ENCODE data around the gene CYSLTR2. TPM values are rescaled to one million over a fixed set of nuclear protein-coding genes. Genes with fewer than 3 reads are reported as not detected.

The CYSLTR2 gene
- total and polyA plus RNA-seq, 2 donors (not counting 1 experiment from before 2014, with no cell fraction given): 0.09 TPM; not detected in 1

- peaks cover 0 to 9% (median 0%) of the 10 kb centered on the region in 4 experiments for H3K27me3 ChIP-seq (replicated peaks in 1 of 4; ENCODE audit: control extremely low read depth in 1 of 4, control insufficient read depth in 3 of 4, insufficient read depth in 4 of 4, low read length in 3 of 4)
- H3K27me3 Mint-ChIP-seq: peaks cover 23% of the 10 kb centered on the region
- no peaks in the 10 kb centered on the region for H3K9me3 ChIP-seq (ENCODE audit: control extremely low read depth in 1 of 3, control insufficient read depth in 2 of 3, insufficient read depth in 1 of 3, low read length in 2 of 3)
- ChIA-PET POLR2A (no interaction called here), CTCF (no interaction called here)
- no peak overlapping the region for H3K9ac ChIP-seq (ENCODE audit: low read length)
- no peaks in the 10 kb centered on the region for H3K36me3 ChIP-seq (replicated peaks in 1 of 2; ENCODE audit: control extremely low read depth in 1 of 2, control insufficient read depth in 1 of 2, extremely low read depth in 1 of 2, insufficient read depth in 2 of 2, low read length in 1 of 2)
- no peak overlapping the region for H3K4me3 ChIP-seq (ENCODE audit: control extremely low read depth in 1 of 5, extremely low read depth in 1 of 5, insufficient read depth in 1 of 5, low read depth in 2 of 5, low read length in 4 of 5)
- TF ChIP-seq CTCF (IDR thresholded peaks at IDR 0.05): no peak
- H3K9me3 Mint-ChIP-seq (ENCODE audit: insufficient read depth): peaks cover 2% of the 10 kb centered on the region
- H3K27ac ChIP-seq (ENCODE audit: low read length in 2 of 2): no peak overlapping the region
- no peak overlapping the region for H2AFZ ChIP-seq (ENCODE audit: insufficient read depth, low read depth, low read length, poor library complexity, severe bottlenecking)
- H3K4me1 ChIP-seq (ENCODE audit: control insufficient read depth in 2 of 2, insufficient read depth in 2 of 2, low read length in 2 of 2): no peaks in the 10 kb centered on the region
- H3K4me3 Mint-ChIP-seq: no peak overlapping the region
- DNase-seq (no peak), ATAC-seq (ENCODE audit: low read depth) (no peak)
- no peaks in the 10 kb centered on the region for H3K4me1 Mint-ChIP-seq
- 100% methylated on average over 3 of the region's 5 CpGs for WGBS (ENCODE audit: insufficient coverage)
- no peaks in the 10 kb centered on the region for H3K79me2 ChIP-seq (ENCODE audit: control insufficient read depth, insufficient read depth, low read length)
- no peak overlapping the region for H3K4me2 ChIP-seq (replicated peaks; ENCODE audit: low read depth, low read length, poor library complexity, severe bottlenecking)
- no peaks in the 10 kb centered on the region for H4K20me1 ChIP-seq (ENCODE audit: control insufficient read depth, insufficient read depth, low read length, poor library complexity, severe bottlenecking)
- H3K27ac Mint-ChIP-seq: no peak overlapping the region
- intact Hi-C loops (cut with micrococcal nuclease): no loop called here
Measured at GRCh38 chr13:48644141-48644540, 9.6 kb upstream of the CYSLTR2 start.

GRCh38 chr13:48644951-48645350 is 8.8 kb upstream of the CYSLTR2 start:
- Mint-ChIP-seq H3K4me1 (no peaks in the 10 kb centered on the region), H3K27me3 (peaks cover 25% of the 10 kb centered on the region), H3K27ac (no peak overlapping the region), H3K9me3 (ENCODE audit: insufficient read depth) (no peaks in the 10 kb centered on the region), H3K4me3 (no peak overlapping the region)
- DNase-seq (no peak), ATAC-seq (ENCODE audit: low read depth) (no peak)
- H3K4me3 ChIP-seq (ENCODE audit: control extremely low read depth in 1 of 5, extremely low read depth in 1 of 5, insufficient read depth in 1 of 5, low read depth in 2 of 5, low read length in 4 of 5): no peak overlapping the region
- CTCF ChIA-PET: no interaction called here
- no peaks in the 10 kb centered on the region for H3K4me1 ChIP-seq (ENCODE audit: control insufficient read depth in 2 of 2, insufficient read depth in 2 of 2, low read length in 2 of 2)
- no peaks in the 10 kb centered on the region for H3K36me3 ChIP-seq (replicated peaks in 1 of 2; ENCODE audit: control extremely low read depth in 1 of 2, control insufficient read depth in 1 of 2, extremely low read depth in 1 of 2, insufficient read depth in 2 of 2, low read length in 1 of 2)
- POLR2A ChIA-PET: no interaction called here
- no peak for TF ChIP-seq CTCF (IDR thresholded peaks at IDR 0.05)
- H3K9ac ChIP-seq (ENCODE audit: low read length): no peak overlapping the region
- H3K27ac ChIP-seq (ENCODE audit: low read length in 2 of 2): no peak overlapping the region
- intact Hi-C loops (cut with micrococcal nuclease): loop anchor here (5.0 kb wide), 1 partner anchor 313 kb away; no protein-coding TSS in a partner anchor
- peaks cover 0 to 9% (median 0%) of the 10 kb centered on the region in 4 experiments for H3K27me3 ChIP-seq (replicated peaks in 1 of 4; ENCODE audit: control extremely low read depth in 1 of 4, control insufficient read depth in 3 of 4, insufficient read depth in 4 of 4, low read length in 3 of 4)
- H3K4me2 ChIP-seq (replicated peaks; ENCODE audit: low read depth, low read length, poor library complexity, severe bottlenecking): no peak overlapping the region
- no peaks in the 10 kb centered on the region for H3K79me2 ChIP-seq (ENCODE audit: control insufficient read depth, insufficient read depth, low read length)
- H4K20me1 ChIP-seq (ENCODE audit: control insufficient read depth, insufficient read depth, low read length, poor library complexity, severe bottlenecking): no peaks in the 10 kb centered on the region
- no peaks in the 10 kb centered on the region for H3K9me3 ChIP-seq (ENCODE audit: control extremely low read depth in 1 of 3, control insufficient read depth in 2 of 3, insufficient read depth in 1 of 3, low read length in 2 of 3)
- H2AFZ ChIP-seq (ENCODE audit: insufficient read depth, low read depth, low read length, poor library complexity, severe bottlenecking): no peak overlapping the region

All from B cell (primary cell).